ENCODE results near the gene NAB2.

- no peak for TF ChIP-seq TAF1 (IDR thresholded peaks at IDR 0.05; ENCODE audit: borderline replicate concordance, insufficient read depth, low read length)
- TF ChIP-seq POLR2AphosphoS5 (IDR thresholded peaks at IDR 0.05; ENCODE audit: low read depth, low read length), result no peak
Observed at GRCh38 chr12:57090924-57091637, 2.2 kb downstream of the NAB2 start.
